DND-41 (cell line): ENCODE results near the gene AMELX.

ENCODE experiments used
- CTCF ChIP-seq: IDR thresholded peaks from 2 replicates; pipeline ENCODE4 v1.5.1; 2012; ENCODE audit warnings: borderline replicate concordance, low read length, moderate library complexity, mild to moderate bottlenecking; ENCODE audit not compliant: poor library complexity, severe bottlenecking; ENCODE audit errors: extremely low read depth
- EZH2 ChIP-seq: IDR thresholded peaks from 3 replicates; pipeline ENCODE4 v1.6.1; 2012; ENCODE audit warnings: borderline replicate concordance, low read depth, mild to moderate bottlenecking, moderate library complexity, low read length, inconsistent platforms; ENCODE audit not compliant: severe bottlenecking

- TF ChIP-seq CTCF (no peak), EZH2 (no peak)
These were observed 19.7 kb upstream of the AMELX start for GRCh38 chrX:11273544-11273943.
